GM06990 (cell line): ENCODE measurements around the gene MYEF2.

Experiments
- DNase-seq: peaks from one replicate; pipeline ENCODE4 v3.0.0-alpha.2; 2011; ENCODE audit not compliant: insufficient read length; ENCODE audit errors: extremely low read depth
- H3K27me3 ChIP-seq: replicated peaks from 2 replicates; pipeline ENCODE4 v1.6.0; 2011; ENCODE audit warnings: low read length; ENCODE audit not compliant: control insufficient read depth, insufficient read depth
- H3K36me3 ChIP-seq: 2 replicates; pipeline ENCODE4 v1.5.1; 2011; ENCODE audit warnings: low read length; ENCODE audit not compliant: control insufficient read depth, insufficient read depth
- H3K4me3 ChIP-seq: replicated peaks from 2 replicates; pipeline ENCODE4 v1.5.1; 2011; ENCODE audit warnings: low read depth, mild to moderate bottlenecking, control low read depth, low read length
- CTCF ChIP-seq: IDR thresholded peaks from 2 replicates; pipeline ENCODE4 v1.5.1; 2011; ENCODE audit warnings: low read length, control low read depth, mild to moderate bottlenecking, inconsistent platforms; ENCODE audit not compliant: insufficient read depth, poor library complexity, severe bottlenecking

The MYEF2 gene

DNA sequence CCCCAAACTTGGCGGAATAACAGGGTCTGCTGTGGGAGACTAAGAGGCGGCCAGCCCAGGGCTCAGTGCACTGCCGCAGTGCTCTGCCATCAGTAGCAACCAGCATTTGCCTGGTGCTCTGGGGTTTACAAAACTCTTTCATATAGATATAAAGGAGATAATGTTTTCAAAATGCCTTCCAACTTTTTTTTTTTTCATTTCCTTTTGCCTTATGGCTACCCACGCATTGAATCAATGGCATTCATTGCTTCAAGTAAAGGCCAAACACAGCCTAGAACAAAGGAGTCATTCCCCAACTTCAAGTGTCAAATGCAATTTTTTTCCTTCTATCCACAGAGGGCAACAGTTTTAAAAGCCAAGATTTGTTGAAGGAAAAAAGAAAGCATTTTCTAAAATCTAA is 68.9 kb downstream of the MYEF2 start:
- Histone ChIP-seq H3K4me3 (no peak overlapping the region), H3K27me3 (no peaks in the 10 kb centered on the region; the same call in none of the 2 replicates), H3K36me3 (no peaks in the 10 kb centered on the region; the same call in 1 of the 2 replicates)
- DNase-seq = no peak
- no peak for TF ChIP-seq CTCF

- no peaks in the 10 kb centered on the region; the same call in 1 of the 2 replicates for H3K27me3 ChIP-seq
- DNase-seq = no peak
- H3K4me3 ChIP-seq = no peak overlapping the region
- no peaks in the 10 kb centered on the region; the same call in 1 of the 2 replicates for H3K36me3 ChIP-seq
- no peak for TF ChIP-seq CTCF
Measured at GRCh38 chr15:48105936-48106335, 72.2 kb downstream of the MYEF2 start.

DNA sequence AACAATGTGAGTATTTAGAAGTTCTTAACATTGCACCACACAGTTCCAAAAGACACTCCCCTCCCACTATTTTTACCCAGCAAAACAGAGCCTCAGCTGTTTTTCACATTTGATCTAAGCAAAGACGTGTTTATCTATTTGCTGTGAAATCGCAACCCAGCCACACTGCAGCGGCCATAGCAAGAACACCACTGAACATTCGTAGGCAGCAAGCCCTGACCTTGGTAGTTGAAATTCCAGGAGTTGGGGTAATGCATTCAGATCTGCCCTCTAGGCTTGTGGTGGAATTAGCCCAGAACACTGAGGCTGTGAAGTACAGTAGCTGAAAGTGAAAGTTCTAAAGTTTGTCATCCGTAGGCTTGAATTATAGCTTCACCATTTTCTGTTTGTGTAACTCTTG is 74.4 kb downstream of the MYEF2 start:
- no peaks in the 10 kb centered on the region; the same call in 1 of the 2 replicates for H3K27me3 ChIP-seq
- no peak for DNase-seq
- no peaks in the 10 kb centered on the region for H3K36me3 ChIP-seq
- no peak for TF ChIP-seq CTCF
- no peak overlapping the region for H3K4me3 ChIP-seq

- DNase-seq = no peak
- Histone ChIP-seq H3K27me3 (no peaks in the 10 kb centered on the region; the same call in 1 of the 2 replicates), H3K4me3 (no peak overlapping the region), H3K36me3 (no peaks in the 10 kb centered on the region)
- TF ChIP-seq CTCF = no peak
Measured at GRCh38 chr15:48102167-48102566, 75.9 kb downstream of the MYEF2 start.

DNA sequence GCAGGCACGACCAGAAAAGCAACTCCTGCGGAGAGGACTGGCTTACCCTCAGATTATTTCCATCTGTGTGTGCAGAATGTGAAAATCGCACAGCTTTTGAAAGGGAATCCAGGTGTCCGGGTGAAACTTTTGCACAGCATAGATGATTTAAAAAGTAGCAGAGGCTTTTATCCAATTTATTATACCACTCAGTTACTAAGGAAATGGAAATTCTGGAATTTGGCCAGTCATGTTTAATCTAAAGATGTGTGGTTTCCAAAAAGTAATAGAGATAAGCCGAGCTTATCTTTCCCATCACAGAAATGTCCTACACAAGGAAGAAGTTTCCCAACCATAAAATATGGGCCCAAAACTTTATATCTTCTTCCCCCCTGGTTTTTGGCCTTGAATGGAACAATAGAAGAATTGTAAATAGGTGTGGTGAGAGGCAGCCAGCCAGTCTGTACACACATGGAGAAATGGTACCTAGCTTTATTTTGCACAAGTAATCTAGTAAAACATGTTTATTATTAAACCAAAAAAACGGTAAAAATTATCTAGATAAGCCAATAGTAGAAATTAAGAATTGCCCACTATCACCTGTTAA is 76.6 kb downstream of the MYEF2 start:
- TF ChIP-seq CTCF = no peak
- H3K4me3 ChIP-seq = no peak overlapping the region
- H3K27me3 ChIP-seq = no peaks in the 10 kb centered on the region; the same call in 1 of the 2 replicates
- no peak for DNase-seq
- H3K36me3 ChIP-seq = no peaks in the 10 kb centered on the region

DNA sequence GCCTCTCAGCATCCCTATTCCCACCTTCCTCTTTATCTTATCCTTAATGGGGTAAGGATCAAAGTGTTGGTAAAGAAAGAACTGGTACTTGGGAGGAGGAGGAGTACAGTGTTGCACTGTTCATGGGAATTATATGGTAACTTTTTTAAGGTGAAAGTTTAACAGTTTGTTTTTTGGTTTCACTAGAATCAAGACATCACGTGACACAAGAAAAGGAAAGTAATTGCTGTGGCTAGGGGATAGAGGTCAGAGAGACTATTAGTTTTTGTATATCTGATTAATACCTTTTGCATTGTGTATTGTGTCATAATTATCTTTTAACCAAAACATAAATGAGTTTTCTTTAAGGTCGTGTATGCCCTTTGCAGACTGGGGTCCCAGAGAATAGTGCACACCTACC is 80.8 kb downstream of the MYEF2 start:
- no peaks in the 10 kb centered on the region for H3K27me3 ChIP-seq
- H3K36me3 ChIP-seq = no peaks in the 10 kb centered on the region
- DNase-seq = no peak
- no peak for TF ChIP-seq CTCF
- H3K4me3 ChIP-seq = no peak overlapping the region
